ENCODE measurements around the gene PTGIS.

DNA sequence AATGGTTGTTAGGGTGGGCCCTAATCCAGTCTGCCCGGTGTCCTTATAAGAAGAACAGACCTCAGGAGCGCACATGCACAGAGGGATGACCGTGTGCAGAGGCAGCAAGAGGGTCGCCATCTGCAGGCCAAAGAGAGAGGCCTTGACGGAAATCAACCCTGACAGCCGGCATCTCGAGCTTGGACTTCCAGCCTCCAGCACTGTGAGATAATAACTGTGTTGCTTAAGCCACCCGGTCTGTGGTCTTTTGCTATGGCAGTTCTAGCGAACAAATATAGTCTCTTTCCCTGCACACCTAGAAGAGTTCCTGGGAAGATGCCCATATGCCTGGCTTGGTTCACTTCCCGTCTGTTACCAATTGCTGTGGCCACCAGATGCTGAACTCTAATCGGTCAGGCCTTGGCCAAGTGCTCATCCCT, 35.3 kb upstream of the PTGIS start:
- TF ChIP-seq, protein P1, sequence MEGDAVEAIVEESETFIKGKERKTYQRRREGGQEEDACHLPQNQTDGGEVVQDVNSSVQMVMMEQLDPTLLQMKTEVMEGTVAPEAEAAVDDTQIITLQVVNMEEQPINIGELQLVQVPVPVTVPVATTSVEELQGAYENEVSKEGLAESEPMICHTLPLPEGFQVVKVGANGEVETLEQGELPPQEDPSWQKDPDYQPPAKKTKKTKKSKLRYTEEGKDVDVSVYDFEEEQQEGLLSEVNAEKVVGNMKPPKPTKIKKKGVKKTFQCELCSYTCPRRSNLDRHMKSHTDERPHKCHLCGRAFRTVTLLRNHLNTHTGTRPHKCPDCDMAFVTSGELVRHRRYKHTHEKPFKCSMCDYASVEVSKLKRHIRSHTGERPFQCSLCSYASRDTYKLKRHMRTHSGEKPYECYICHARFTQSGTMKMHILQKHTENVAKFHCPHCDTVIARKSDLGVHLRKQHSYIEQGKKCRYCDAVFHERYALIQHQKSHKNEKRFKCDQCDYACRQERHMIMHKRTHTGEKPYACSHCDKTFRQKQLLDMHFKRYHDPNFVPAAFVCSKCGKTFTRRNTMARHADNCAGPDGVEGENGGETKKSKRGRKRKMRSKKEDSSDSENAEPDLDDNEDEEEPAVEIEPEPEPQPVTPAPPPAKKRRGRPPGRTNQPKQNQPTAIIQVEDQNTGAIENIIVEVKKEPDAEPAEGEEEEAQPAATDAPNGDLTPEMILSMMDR (IDR thresholded peaks at IDR 0.05) = peak; percentile 53
- TF ChIP-seq EZH2phosphoT487 (IDR thresholded peaks at IDR 0.05) (no peak), EZH2 (IDR thresholded peaks at IDR 0.05) (no peak)
